ENCODE data around the gene DAZAP1.

DAZAP1 gene

DNA sequence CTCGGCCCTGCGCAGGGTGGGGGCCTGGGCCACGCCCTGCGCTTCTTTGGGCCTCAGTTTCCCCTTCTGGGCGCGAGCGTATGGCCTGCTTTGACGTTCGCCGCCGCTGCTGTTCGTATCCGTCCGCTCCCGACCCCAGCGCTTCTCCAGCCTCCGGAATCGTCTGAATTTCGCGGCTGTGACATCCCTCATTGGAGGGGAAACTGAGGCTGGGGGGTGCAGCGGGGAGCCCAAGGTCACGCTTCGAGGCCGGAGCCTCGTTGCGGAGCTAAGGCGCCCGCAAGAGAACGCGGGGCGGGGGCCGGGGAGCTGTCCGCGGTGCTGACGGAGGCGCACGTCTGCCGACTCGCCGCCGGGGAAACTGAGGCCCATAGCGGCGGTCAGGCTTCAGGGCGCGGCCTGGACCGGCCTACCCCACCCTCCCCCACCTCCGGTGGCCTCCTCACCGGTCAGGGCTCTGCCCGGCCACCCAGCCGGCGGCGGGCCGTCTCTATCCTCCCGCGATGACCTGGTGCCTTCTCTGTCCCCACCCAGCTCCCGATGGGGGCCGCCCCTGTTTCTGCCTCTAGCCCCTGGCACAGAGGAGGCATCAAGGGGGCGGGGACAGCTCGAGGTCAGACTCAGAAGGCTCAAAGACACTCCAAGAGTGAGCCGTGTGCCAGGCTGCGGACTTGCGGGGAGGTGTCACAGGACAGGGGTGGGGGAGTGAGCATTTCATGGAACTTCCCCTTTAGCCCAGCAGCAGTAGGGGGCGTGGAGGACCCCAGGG lies 39.5 kb downstream of the DAZAP1 start:
- Histone ChIP-seq H3K9ac (ENCODE audit: low read length) (no peak overlapping the region), H3K4me2 (ENCODE audit: low read depth, low read length, poor library complexity, severe bottlenecking) (no peak overlapping the region), H3K27me3 (ENCODE audit: low read length) (no peaks in the 10 kb centered on the region), H3F3A (ENCODE audit: insufficient read depth) (peaks cover 25% of the 10 kb centered on the region), H4K20me1 (ENCODE audit: low read depth, low read length) (no peaks in the 10 kb centered on the region; the same call in 1 of the 2 replicates), H3K9me3 (ENCODE audit: insufficient read depth, low read length) (no peaks in the 10 kb centered on the region), H3K27ac (ENCODE audit: low read depth, low read length) (no peak overlapping the region), H3K79me2 (ENCODE audit: insufficient read depth, low read length) (no peaks in the 10 kb centered on the region), H3K4me3 (ENCODE audit: insufficient read depth, low read length, poor library complexity, severe bottlenecking) (no peak overlapping the region), H3K9me2 (replicated peaks; ENCODE audit: insufficient read depth, low read length) (no peaks in the 10 kb centered on the region), H2AFZ (ENCODE audit: low read depth, low read length, severe bottlenecking) (no peak overlapping the region), H3K36me3 (ENCODE audit: low read length) (no peaks in the 10 kb centered on the region)
- no peak for TF ChIP-seq EZH2phosphoT487 (conservative IDR thresholded peaks at IDR 0.05; ENCODE audit: low read length)
- TF ChIP-seq, protein P1, sequence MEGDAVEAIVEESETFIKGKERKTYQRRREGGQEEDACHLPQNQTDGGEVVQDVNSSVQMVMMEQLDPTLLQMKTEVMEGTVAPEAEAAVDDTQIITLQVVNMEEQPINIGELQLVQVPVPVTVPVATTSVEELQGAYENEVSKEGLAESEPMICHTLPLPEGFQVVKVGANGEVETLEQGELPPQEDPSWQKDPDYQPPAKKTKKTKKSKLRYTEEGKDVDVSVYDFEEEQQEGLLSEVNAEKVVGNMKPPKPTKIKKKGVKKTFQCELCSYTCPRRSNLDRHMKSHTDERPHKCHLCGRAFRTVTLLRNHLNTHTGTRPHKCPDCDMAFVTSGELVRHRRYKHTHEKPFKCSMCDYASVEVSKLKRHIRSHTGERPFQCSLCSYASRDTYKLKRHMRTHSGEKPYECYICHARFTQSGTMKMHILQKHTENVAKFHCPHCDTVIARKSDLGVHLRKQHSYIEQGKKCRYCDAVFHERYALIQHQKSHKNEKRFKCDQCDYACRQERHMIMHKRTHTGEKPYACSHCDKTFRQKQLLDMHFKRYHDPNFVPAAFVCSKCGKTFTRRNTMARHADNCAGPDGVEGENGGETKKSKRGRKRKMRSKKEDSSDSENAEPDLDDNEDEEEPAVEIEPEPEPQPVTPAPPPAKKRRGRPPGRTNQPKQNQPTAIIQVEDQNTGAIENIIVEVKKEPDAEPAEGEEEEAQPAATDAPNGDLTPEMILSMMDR (IDR thresholded peaks at IDR 0.05; ENCODE audit: insufficient read depth, low read length, poor library complexity, severe bottlenecking): no peak

DNA sequence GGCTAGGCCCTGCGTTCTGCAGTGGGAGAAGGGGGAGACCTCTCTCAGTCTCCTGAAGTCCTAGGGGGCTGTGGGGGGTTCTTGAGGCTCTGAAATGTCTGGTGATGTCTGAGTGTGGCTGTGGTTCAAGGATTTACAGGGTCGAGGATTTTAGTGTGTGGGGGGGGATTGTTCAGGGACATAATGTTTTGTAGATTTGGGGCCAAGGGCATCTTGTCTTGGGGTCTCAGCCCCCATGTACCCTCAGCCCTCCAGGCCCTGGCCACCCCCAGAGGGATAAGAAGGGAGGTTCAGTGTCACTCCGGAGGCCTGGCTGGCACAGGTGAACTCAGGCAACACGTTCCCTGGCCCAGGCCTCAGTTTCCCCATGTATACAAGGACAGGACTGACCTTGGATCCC lies 40.1 kb downstream of the DAZAP1 start:
- Histone ChIP-seq H3K27ac (ENCODE audit: low read depth, low read length) (no peak overlapping the region), H3K79me2 (ENCODE audit: insufficient read depth, low read length) (no peaks in the 10 kb centered on the region), H3K36me3 (ENCODE audit: low read length) (no peaks in the 10 kb centered on the region), H3K27me3 (ENCODE audit: low read length) (no peaks in the 10 kb centered on the region), H3K9me3 (ENCODE audit: insufficient read depth, low read length) (no peaks in the 10 kb centered on the region), H3K9me2 (replicated peaks; ENCODE audit: insufficient read depth, low read length) (no peaks in the 10 kb centered on the region), H2AFZ (ENCODE audit: low read depth, low read length, severe bottlenecking) (no peak overlapping the region), H3K4me2 (ENCODE audit: low read depth, low read length, poor library complexity, severe bottlenecking) (no peak overlapping the region), H4K20me1 (ENCODE audit: low read depth, low read length) (no peaks in the 10 kb centered on the region), H3F3A (ENCODE audit: insufficient read depth) (peaks cover 19% of the 10 kb centered on the region), H3K9ac (ENCODE audit: low read length) (no peak overlapping the region), H3K4me3 (ENCODE audit: insufficient read depth, low read length, poor library complexity, severe bottlenecking) (no peak overlapping the region)
- TF ChIP-seq EZH2phosphoT487 (conservative IDR thresholded peaks at IDR 0.05; ENCODE audit: low read length): no peak
- TF ChIP-seq, protein P1 (IDR thresholded peaks at IDR 0.05; ENCODE audit: insufficient read depth, low read length, poor library complexity, severe bottlenecking): no peak

DNA sequence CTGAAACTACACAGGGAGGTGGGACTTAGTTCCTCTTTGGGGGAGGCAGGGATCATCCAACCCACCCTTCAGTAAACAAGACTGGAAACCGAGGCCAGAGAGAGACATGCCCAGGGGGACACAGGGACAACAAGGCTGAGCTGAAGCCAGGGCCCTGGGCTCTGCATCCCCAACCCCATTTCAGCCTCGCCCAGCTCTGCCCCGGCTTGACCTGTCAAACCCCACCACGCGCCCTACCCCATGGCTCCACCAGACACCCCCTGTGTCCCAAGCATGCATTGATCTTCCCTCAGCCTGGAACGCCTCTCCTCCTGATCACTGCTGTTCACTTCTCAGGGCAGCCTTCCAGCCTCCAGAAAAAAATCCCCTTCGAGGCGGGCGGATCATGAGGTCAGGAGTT lies 40.6 kb downstream of the DAZAP1 start:
- H3K9me2 ChIP-seq (replicated peaks; ENCODE audit: insufficient read depth, low read length): no peaks in the 10 kb centered on the region

More for the DNA sequence above, 40.6 kb downstream of the DAZAP1 start:
- Histone ChIP-seq H3K36me3 (ENCODE audit: low read length) (no peaks in the 10 kb centered on the region), H3K4me3 (ENCODE audit: insufficient read depth, low read length, poor library complexity, severe bottlenecking) (no peak overlapping the region), H3K27ac (ENCODE audit: low read depth, low read length) (no peak overlapping the region), H3K79me2 (ENCODE audit: insufficient read depth, low read length) (no peaks in the 10 kb centered on the region), H3K9me3 (ENCODE audit: insufficient read depth, low read length) (no peaks in the 10 kb centered on the region), H3K27me3 (ENCODE audit: low read length) (no peaks in the 10 kb centered on the region), H3K4me2 (ENCODE audit: low read depth, low read length, poor library complexity, severe bottlenecking) (no peak overlapping the region), H3K9ac (ENCODE audit: low read length) (no peak overlapping the region), H4K20me1 (ENCODE audit: low read depth, low read length) (no peaks in the 10 kb centered on the region), H3F3A (ENCODE audit: insufficient read depth) (peaks cover 14% of the 10 kb centered on the region), H2AFZ (ENCODE audit: low read depth, low read length, severe bottlenecking) (no peak overlapping the region)
- TF ChIP-seq, protein P1 (IDR thresholded peaks at IDR 0.05; ENCODE audit: insufficient read depth, low read length, poor library complexity, severe bottlenecking): no peak
- no peak for TF ChIP-seq EZH2phosphoT487 (conservative IDR thresholded peaks at IDR 0.05; ENCODE audit: low read length)
